ENCODE measurements around the gene PKD2. TPM values are rescaled to one million over a fixed set of nuclear protein-coding genes. Genes with fewer than 3 reads are reported as not detected.

PKD2 gene
- total and polyA plus RNA-seq, 2 of the 13 experiments (the other 11 are each of a cell fraction or from before 2014, with no cell fraction given) = 5.6 to 9.1 TPM

DNA sequence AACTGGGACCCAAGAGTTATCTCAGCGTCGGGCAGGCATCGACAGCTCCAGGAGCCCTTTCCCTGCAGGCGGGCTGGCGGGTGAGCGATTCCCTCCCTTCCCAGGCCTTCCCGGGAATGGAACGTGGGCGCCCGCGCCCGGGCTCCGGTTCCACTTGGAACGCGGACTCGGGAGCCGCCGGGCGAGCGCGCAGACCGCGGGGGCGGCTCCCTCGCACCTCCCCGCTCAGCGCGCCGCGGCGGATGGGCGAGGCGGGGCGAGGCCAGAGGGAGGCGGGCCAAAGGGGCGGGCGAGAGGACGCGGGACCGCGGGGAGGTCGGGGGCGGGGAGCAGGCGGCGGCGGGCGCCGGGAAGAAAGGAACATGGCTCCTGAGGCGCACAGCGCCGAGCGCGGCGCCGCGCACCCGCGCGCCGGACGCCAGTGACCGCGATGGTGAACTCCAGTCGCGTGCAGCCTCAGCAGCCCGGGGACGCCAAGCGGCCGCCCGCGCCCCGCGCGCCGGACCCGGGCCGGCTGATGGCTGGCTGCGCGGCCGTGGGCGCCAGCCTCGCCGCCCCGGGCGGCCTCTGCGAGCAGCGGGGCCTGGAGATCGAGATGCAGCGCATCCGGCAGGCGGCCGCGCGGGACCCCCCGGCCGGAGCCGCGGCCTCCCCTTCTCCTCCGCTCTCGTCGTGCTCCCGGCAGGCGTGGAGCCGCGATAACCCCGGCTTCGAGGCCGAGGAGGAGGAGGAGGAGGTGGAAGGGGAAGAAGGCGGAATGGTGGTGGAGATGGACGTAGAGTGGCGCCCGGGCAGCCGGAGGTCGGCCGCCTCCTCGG, at the start of gene PKD2 (continued):
- TF ChIP-seq ZNF678 (CRISPR knock-in tag; IDR thresholded peaks at IDR 0.05) = no peak
- TF ChIP-seq GTF3A (CRISPR knock-in tag; conservative IDR thresholded peaks at IDR 0.05) = no peak
- peak; percentile 6 for TF ChIP-seq XRCC5 (optimal IDR thresholded peaks at IDR 0.05; ENCODE audit: low read length)
- TF ChIP-seq ZFY (CRISPR knock-in tag; IDR thresholded peaks at IDR 0.05) = peak; percentile 62
- TF ChIP-seq HNRNPLL (IDR thresholded peaks at IDR 0.05; ENCODE audit: low read depth, low read length, poor library complexity, severe bottlenecking) = no peak
- TF ChIP-seq ATM (IDR thresholded peaks at IDR 0.05; ENCODE audit: borderline replicate concordance) = no peak
- TF ChIP-seq ZBTB4 (CRISPR knock-in tag; IDR thresholded peaks at IDR 0.05; ENCODE audit: borderline replicate concordance) = no peak
- TF ChIP-seq SAP130 (CRISPR knock-in tag; IDR thresholded peaks at IDR 0.05; ENCODE audit: low read depth) = peak; percentile 43; the same call in 1 of the 2 replicates
- TF ChIP-seq MYNN (CRISPR knock-in tag; IDR thresholded peaks at IDR 0.05; ENCODE audit: low read depth) = no peak
- TF ChIP-seq, protein P1, sequence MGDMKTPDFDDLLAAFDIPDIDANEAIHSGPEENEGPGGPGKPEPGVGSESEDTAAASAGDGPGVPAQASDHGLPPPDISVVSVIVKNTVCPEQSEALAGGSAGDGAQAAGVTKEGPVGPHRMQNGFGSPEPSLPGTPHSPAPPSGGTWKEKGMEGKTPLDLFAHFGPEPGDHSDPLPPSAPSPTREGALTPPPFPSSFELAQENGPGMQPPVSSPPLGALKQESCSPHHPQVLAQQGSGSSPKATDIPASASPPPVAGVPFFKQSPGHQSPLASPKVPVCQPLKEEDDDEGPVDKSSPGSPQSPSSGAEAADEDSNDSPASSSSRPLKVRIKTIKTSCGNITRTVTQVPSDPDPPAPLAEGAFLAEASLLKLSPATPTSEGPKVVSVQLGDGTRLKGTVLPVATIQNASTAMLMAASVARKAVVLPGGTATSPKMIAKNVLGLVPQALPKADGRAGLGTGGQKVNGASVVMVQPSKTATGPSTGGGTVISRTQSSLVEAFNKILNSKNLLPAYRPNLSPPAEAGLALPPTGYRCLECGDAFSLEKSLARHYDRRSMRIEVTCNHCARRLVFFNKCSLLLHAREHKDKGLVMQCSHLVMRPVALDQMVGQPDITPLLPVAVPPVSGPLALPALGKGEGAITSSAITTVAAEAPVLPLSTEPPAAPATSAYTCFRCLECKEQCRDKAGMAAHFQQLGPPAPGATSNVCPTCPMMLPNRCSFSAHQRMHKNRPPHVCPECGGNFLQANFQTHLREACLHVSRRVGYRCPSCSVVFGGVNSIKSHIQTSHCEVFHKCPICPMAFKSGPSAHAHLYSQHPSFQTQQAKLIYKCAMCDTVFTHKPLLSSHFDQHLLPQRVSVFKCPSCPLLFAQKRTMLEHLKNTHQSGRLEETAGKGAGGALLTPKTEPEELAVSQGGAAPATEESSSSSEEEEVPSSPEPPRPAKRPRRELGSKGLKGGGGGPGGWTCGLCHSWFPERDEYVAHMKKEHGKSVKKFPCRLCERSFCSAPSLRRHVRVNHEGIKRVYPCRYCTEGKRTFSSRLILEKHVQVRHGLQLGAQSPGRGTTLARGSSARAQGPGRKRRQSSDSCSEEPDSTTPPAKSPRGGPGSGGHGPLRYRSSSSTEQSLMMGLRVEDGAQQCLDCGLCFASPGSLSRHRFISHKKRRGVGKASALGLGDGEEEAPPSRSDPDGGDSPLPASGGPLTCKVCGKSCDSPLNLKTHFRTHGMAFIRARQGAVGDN (CRISPR knock-in tag; IDR thresholded peaks at IDR 0.05) = peak; percentile 71
- no peak for TF ChIP-seq KDM1A (CRISPR knock-in tag; IDR thresholded peaks at IDR 0.05)
- no peak for TF ChIP-seq ZNF766 (CRISPR knock-in tag; IDR thresholded peaks at IDR 0.05; ENCODE audit: borderline replicate concordance)
- TF ChIP-seq ZNF547 (CRISPR knock-in tag; IDR thresholded peaks at IDR 0.05) = no peak
- TF ChIP-seq SRY (CRISPR knock-in tag; IDR thresholded peaks at IDR 0.05) = no peak
- no peak for TF ChIP-seq ZNF558 (CRISPR knock-in tag; IDR thresholded peaks at IDR 0.05; ENCODE audit: borderline replicate concordance)
- TF ChIP-seq ZNF263 (CRISPR knock-in tag; IDR thresholded peaks at IDR 0.05) = no peak
- TF ChIP-seq IRF9 (CRISPR knock-in tag; IDR thresholded peaks at IDR 0.05; ENCODE audit: borderline replicate concordance) = no peak
- no peak for TF ChIP-seq ZNF335 (CRISPR knock-in tag; IDR thresholded peaks at IDR 0.05)
- TF ChIP-seq ZNF253 (CRISPR knock-in tag; IDR thresholded peaks at IDR 0.05; ENCODE audit: borderline replicate concordance) = no peak
- TF ChIP-seq, protein P2, sequence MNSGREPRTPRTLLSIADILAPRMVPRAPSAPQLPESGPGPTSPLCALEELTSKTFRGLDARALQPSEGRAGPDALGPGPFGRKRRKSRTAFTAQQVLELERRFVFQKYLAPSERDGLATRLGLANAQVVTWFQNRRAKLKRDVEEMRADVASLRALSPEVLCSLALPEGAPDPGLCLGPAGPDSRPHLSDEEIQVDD (CRISPR knock-in tag; IDR thresholded peaks at IDR 0.05; ENCODE audit: borderline replicate concordance) = 0 out of 2 replicates have a peak, but pooled peaks have one; percentile 61
- TF ChIP-seq AHR (CRISPR knock-in tag; IDR thresholded peaks at IDR 0.05) = no peak
- TF ChIP-seq ZNF451 (CRISPR knock-in tag; IDR thresholded peaks at IDR 0.05) = peak; percentile 81; the same call in 1 of the 2 replicates

Data from HepG2 (cell line).